Karpas-422 (cell line): ENCODE measurements around the gene PPP4R4. TPM values are rescaled to one million over a fixed set of nuclear protein-coding genes. Genes with fewer than 3 reads are reported as not detected.
"Not testable (repeated sequence)": the region's sequence is repeated elsewhere in the genome, so short reads cannot be mapped to it uniquely, and the experiment has no call there.

Experiments
- DNase-seq: peaks from one replicate; pipeline ENCODE4 v3.0.0-alpha.2; 2015
- H2AFZ ChIP-seq: fragments of 200-600 bp; sonication (generic); 2 replicates; pipeline ENCODE4 v1.6.1; 2014; ENCODE audit warnings: antibody characterized with exemption, low read length, mixed read lengths
- H3K27ac ChIP-seq: fragments of 200-600 bp; sonication (generic); 2 replicates; pipeline ENCODE4 v1.5.1; 2014; ENCODE audit warnings: mild to moderate bottlenecking, low read length, moderate library complexity
- H3K27me3 ChIP-seq: fragments of 200-600 bp; sonication (generic); 2 replicates; pipeline ENCODE4 v1.6.1; 2014; ENCODE audit warnings: low read length, mixed read lengths
- H3K36me3 ChIP-seq: fragments of 200-600 bp; sonication (generic); 2 replicates; pipeline ENCODE4 v1.6.1; 2014; ENCODE audit warnings: low read length, mixed read lengths; ENCODE audit not compliant: insufficient read depth
- H3K4me1 ChIP-seq: fragments of 200-600 bp; sonication (generic); 2 replicates; pipeline ENCODE4 v1.6.1; 2014; ENCODE audit warnings: mild to moderate bottlenecking, low read length, mixed read lengths
- H3K4me2 ChIP-seq: fragments of 200-600 bp; sonication (generic); 2 replicates; pipeline ENCODE4 v1.6.1; 2014; ENCODE audit warnings: low read length, low read depth, mild to moderate bottlenecking; ENCODE audit not compliant: poor library complexity, severe bottlenecking
- H3K4me3 ChIP-seq: fragments of 200-600 bp; sonication (generic); 2 replicates; pipeline ENCODE4 v1.5.1; 2014; ENCODE audit warnings: mild to moderate bottlenecking, antibody characterized with exemption, low read length, mixed read lengths
- H3K79me2 ChIP-seq: fragments of 200-600 bp; sonication (generic); 2 replicates; pipeline ENCODE4 v1.6.1; 2014; ENCODE audit warnings: mild to moderate bottlenecking, low read length, mixed read lengths
- H3K9ac ChIP-seq: fragments of 200-600 bp; sonication (generic); 2 replicates; pipeline ENCODE4 v1.6.0; 2014; ENCODE audit warnings: low read length
- H3K9me2 ChIP-seq: fragments of 200-600 bp; sonication (generic), shearing (Covaris generic); replicated peaks from 2 replicates; pipeline ENCODE4 v1.6.0; 2014; ENCODE audit warnings: mild to moderate bottlenecking, low read length, moderate library complexity; ENCODE audit not compliant: insufficient read depth
- H3K9me3 ChIP-seq: fragments of 300-700, 200-600 bp; sonication (generic); 2 replicates; pipeline ENCODE4 v1.6.1; 2014; ENCODE audit warnings: low read length, mixed read lengths
- H4K20me1 ChIP-seq: fragments of 200-600 bp; sonication (generic); 2 replicates; pipeline ENCODE4 v1.6.1; 2014; ENCODE audit warnings: mild to moderate bottlenecking, antibody characterized with exemption, low read length, low read depth; ENCODE audit not compliant: insufficient read depth
- total RNA-seq: library from RNA; depleted of rRNA; stranded (reverse); fragments of >200 nt; shearing (Covaris generic); gene quantifications from 2 replicates; pipeline ENCODE4 v1.2.3, GENCODE V29; 2014; ENCODE audit warnings: low replicate concordance

The PPP4R4 gene
- total RNA-seq, 1 experiment from 2014 or later, result 0.75 TPM

- no peaks in the 10 kb centered on the region for H3K36me3 ChIP-seq
- no peak overlapping the region for H2AFZ ChIP-seq
- no peaks in the 10 kb centered on the region for H3K27me3 ChIP-seq
- H4K20me1 ChIP-seq, result no peaks in the 10 kb centered on the region
- DNase-seq, result no peak
- no peak overlapping the region for H3K9ac ChIP-seq
- H3K4me2 ChIP-seq, result no peak overlapping the region
- H3K4me3 ChIP-seq, result no peak overlapping the region
- H3K9me3 ChIP-seq, result no peaks in the 10 kb centered on the region
- no peaks in the 10 kb centered on the region for H3K4me1 ChIP-seq
- H3K79me2 ChIP-seq, result no peaks in the 10 kb centered on the region
- no peak overlapping the region for H3K27ac ChIP-seq
- H3K9me2 ChIP-seq, result no peaks in the 10 kb centered on the region
These were observed 20.3 kb upstream of the PPP4R4 start for GRCh38 chr14:94153750-94154342.

- not testable (repeated sequence) for H2AFZ ChIP-seq, H3K36me3 ChIP-seq, H3K9me2 ChIP-seq, H4K20me1 ChIP-seq, H3K79me2 ChIP-seq, H3K9ac ChIP-seq, H3K4me3 ChIP-seq, H3K4me2 ChIP-seq, H3K4me1 ChIP-seq, H3K9me3 ChIP-seq, H3K27ac ChIP-seq, DNase-seq, H3K27me3 ChIP-seq
These were observed 18.0 kb upstream of the PPP4R4 start for GRCh38 chr14:94156143-94156542.

- Histone ChIP-seq H3K9me3 (no peaks in the 10 kb centered on the region), H3K36me3 (no peaks in the 10 kb centered on the region), H3K4me1 (no peaks in the 10 kb centered on the region), H3K9ac (no peak overlapping the region), H2AFZ (no peak overlapping the region), H3K4me2 (no peak overlapping the region), H3K9me2 (no peaks in the 10 kb centered on the region), H3K79me2 (no peaks in the 10 kb centered on the region), H4K20me1 (no peaks in the 10 kb centered on the region), H3K27me3 (no peaks in the 10 kb centered on the region), H3K4me3 (no peak overlapping the region), H3K27ac (no peak overlapping the region)
- DNase-seq, result no peak
These were observed 16.9 kb upstream of the PPP4R4 start for GRCh38 chr14:94157197-94157596.

GRCh38 chr14:94158239-94158883 is 15.8 kb upstream of the PPP4R4 start:
- no peaks in the 10 kb centered on the region for H3K27me3 ChIP-seq
- H3K9me2 ChIP-seq, result no peaks in the 10 kb centered on the region
- no peak overlapping the region for H3K4me2 ChIP-seq
- no peak overlapping the region for H3K27ac ChIP-seq
- no peaks in the 10 kb centered on the region for H3K36me3 ChIP-seq
- DNase-seq, result no peak
- no peaks in the 10 kb centered on the region for H3K4me1 ChIP-seq
- H4K20me1 ChIP-seq, result no peaks in the 10 kb centered on the region
- H2AFZ ChIP-seq, result no peak overlapping the region
- H3K9me3 ChIP-seq, result no peaks in the 10 kb centered on the region
- H3K4me3 ChIP-seq, result no peak overlapping the region
- H3K9ac ChIP-seq, result no peak overlapping the region
- no peaks in the 10 kb centered on the region for H3K79me2 ChIP-seq

GRCh38 chr14:94161058-94161457 is 13.1 kb upstream of the PPP4R4 start:
- no peaks in the 10 kb centered on the region for H3K9me3 ChIP-seq
- no peaks in the 10 kb centered on the region for H3K4me1 ChIP-seq
- no peak overlapping the region for H3K4me2 ChIP-seq
- H2AFZ ChIP-seq, result no peak overlapping the region
- no peaks in the 10 kb centered on the region for H3K27me3 ChIP-seq
- H3K9ac ChIP-seq, result no peak overlapping the region
- H3K36me3 ChIP-seq, result no peaks in the 10 kb centered on the region
- no peak overlapping the region for H3K4me3 ChIP-seq
- H3K79me2 ChIP-seq, result no peaks in the 10 kb centered on the region
- no peak overlapping the region for H3K27ac ChIP-seq
- H3K9me2 ChIP-seq, result no peaks in the 10 kb centered on the region
- no peak for DNase-seq
- H4K20me1 ChIP-seq, result no peaks in the 10 kb centered on the region

GRCh38 chr14:94161981-94162380 is 12.1 kb upstream of the PPP4R4 start:
- Histone ChIP-seq H3K79me2 (no peaks in the 10 kb centered on the region), H3K9me3 (no peaks in the 10 kb centered on the region), H3K27ac (no peak overlapping the region), H4K20me1 (no peaks in the 10 kb centered on the region), H3K9ac (no peak overlapping the region), H2AFZ (no peak overlapping the region), H3K4me1 (no peaks in the 10 kb centered on the region), H3K4me2 (no peak overlapping the region), H3K4me3 (no peak overlapping the region), H3K27me3 (no peaks in the 10 kb centered on the region), H3K9me2 (no peaks in the 10 kb centered on the region), H3K36me3 (no peaks in the 10 kb centered on the region)
- no peak for DNase-seq

- H4K20me1 ChIP-seq, result no peaks in the 10 kb centered on the region
- H2AFZ ChIP-seq, result no peak overlapping the region
- no peaks in the 10 kb centered on the region for H3K9me2 ChIP-seq
- no peak overlapping the region for H3K4me2 ChIP-seq
- H3K27me3 ChIP-seq, result no peaks in the 10 kb centered on the region
- no peaks in the 10 kb centered on the region for H3K79me2 ChIP-seq
- DNase-seq, result no peak
- H3K36me3 ChIP-seq, result no peaks in the 10 kb centered on the region
- H3K4me1 ChIP-seq, result no peaks in the 10 kb centered on the region
- H3K9ac ChIP-seq, result no peak overlapping the region
- no peak overlapping the region for H3K4me3 ChIP-seq
- no peak overlapping the region for H3K27ac ChIP-seq
- H3K9me3 ChIP-seq, result no peaks in the 10 kb centered on the region
These were observed 11.7 kb upstream of the PPP4R4 start for GRCh38 chr14:94162466-94162865.

GRCh38 chr14:94163796-94164195 is 10.3 kb upstream of the PPP4R4 start:
- H3K36me3 ChIP-seq, result no peaks in the 10 kb centered on the region
- H3K27ac ChIP-seq, result no peak overlapping the region
- H3K4me1 ChIP-seq, result no peaks in the 10 kb centered on the region
- no peaks in the 10 kb centered on the region for H3K27me3 ChIP-seq
- H3K4me3 ChIP-seq, result no peak overlapping the region
- no peak overlapping the region for H3K4me2 ChIP-seq
- no peaks in the 10 kb centered on the region for H3K9me2 ChIP-seq
- H2AFZ ChIP-seq, result no peak overlapping the region
- no peak for DNase-seq
- H4K20me1 ChIP-seq, result no peaks in the 10 kb centered on the region
- no peaks in the 10 kb centered on the region for H3K79me2 ChIP-seq
- no peaks in the 10 kb centered on the region for H3K9me3 ChIP-seq
- no peak overlapping the region for H3K9ac ChIP-seq
